Spleen (tissue), 7 donors: ENCODE results near the gene NOTCH1.

Source experiments
- POLR2A ChIP-seq, 3 donors: fragments of 450-650 bp; IDR thresholded peaks; one replicate each; pipeline ENCODE4 v1.5.1; 2017; ENCODE audit warnings: antibody characterized with exemption in 3 of 3, mild to moderate bottlenecking in 1 of 3
- POLR2AphosphoS5 ChIP-seq, 3 donors: sonication (generic); formaldehyde crosslinking; IDR thresholded peaks; one replicate each; pipeline ENCODE4 v1.5.1; 2017; ENCODE audit warnings: antibody characterized with exemption in 3 of 3
- TF ChIP-seq, protein P1 (sequence below), 11 experiments: fragments of 200-600 bp in 7 of 11; fragments of 450-650 bp in 4 of 11; sonication (generic) in 4 of 11; IDR thresholded peaks in 8 of 11; conservative IDR thresholded peaks in 3 of 11; 1 replicate in 7 of 11; 2 replicates in 4 of 11; pipeline versions ENCODE4 v1.4.0 to v1.8.0; 2016 to 2021; ENCODE audit warnings: antibody characterized with exemption in 11 of 11, inconsistent platforms in 4 of 11, mild to moderate bottlenecking in 1 of 11
- donor health status: DM: no; HTN: no; CAD: no; lungs with moderate emphysema.
- donor health status: DM: no; HTN: no; CAD: no.
- donor health status: DM: no; HTN: no; CAD: no.

DNA sequence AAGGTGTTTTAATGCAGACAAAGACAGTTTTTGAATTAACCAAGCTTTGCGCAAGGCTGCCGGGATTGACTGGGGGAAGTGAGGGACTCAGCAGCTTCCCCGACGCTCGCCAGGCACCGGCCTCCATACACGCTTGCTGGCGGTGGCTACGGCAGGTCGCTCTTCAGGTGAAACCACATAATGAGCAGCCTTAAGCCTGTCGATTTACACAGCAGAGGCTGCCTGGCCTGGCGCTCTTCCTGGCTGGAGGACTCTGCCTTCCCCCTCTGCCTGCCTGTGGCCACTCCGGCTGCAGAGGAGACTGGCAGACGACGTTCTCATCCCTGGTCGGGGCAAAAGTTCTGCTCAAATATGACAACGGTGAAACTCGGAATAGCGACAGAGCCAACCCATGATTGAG, 9.0 kb upstream of the NOTCH1 start:
- TF ChIP-seq, protein P1, sequence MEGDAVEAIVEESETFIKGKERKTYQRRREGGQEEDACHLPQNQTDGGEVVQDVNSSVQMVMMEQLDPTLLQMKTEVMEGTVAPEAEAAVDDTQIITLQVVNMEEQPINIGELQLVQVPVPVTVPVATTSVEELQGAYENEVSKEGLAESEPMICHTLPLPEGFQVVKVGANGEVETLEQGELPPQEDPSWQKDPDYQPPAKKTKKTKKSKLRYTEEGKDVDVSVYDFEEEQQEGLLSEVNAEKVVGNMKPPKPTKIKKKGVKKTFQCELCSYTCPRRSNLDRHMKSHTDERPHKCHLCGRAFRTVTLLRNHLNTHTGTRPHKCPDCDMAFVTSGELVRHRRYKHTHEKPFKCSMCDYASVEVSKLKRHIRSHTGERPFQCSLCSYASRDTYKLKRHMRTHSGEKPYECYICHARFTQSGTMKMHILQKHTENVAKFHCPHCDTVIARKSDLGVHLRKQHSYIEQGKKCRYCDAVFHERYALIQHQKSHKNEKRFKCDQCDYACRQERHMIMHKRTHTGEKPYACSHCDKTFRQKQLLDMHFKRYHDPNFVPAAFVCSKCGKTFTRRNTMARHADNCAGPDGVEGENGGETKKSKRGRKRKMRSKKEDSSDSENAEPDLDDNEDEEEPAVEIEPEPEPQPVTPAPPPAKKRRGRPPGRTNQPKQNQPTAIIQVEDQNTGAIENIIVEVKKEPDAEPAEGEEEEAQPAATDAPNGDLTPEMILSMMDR (IDR thresholded peaks at IDR 0.05 in 8 of 11, conservative IDR thresholded peaks at IDR 0.05 in 3 of 11): no peak
- TF ChIP-seq POLR2A (IDR thresholded peaks at IDR 0.05): no peak
- TF ChIP-seq POLR2AphosphoS5 (IDR thresholded peaks at IDR 0.05): no peak
